ENCODE data around the gene NOS1AP.

- TF ChIP-seq, protein P1, sequence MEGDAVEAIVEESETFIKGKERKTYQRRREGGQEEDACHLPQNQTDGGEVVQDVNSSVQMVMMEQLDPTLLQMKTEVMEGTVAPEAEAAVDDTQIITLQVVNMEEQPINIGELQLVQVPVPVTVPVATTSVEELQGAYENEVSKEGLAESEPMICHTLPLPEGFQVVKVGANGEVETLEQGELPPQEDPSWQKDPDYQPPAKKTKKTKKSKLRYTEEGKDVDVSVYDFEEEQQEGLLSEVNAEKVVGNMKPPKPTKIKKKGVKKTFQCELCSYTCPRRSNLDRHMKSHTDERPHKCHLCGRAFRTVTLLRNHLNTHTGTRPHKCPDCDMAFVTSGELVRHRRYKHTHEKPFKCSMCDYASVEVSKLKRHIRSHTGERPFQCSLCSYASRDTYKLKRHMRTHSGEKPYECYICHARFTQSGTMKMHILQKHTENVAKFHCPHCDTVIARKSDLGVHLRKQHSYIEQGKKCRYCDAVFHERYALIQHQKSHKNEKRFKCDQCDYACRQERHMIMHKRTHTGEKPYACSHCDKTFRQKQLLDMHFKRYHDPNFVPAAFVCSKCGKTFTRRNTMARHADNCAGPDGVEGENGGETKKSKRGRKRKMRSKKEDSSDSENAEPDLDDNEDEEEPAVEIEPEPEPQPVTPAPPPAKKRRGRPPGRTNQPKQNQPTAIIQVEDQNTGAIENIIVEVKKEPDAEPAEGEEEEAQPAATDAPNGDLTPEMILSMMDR (conservative IDR thresholded peaks at IDR 0.05; ENCODE audit: low read length), result no peak
- no peak for TF ChIP-seq EZH2phosphoT487 (IDR thresholded peaks at IDR 0.05; ENCODE audit: borderline replicate concordance, low read depth, low read length)
Measured at GRCh38 chr1:162317621-162318020, 248.1 kb downstream of the NOS1AP start.

Measured in OCI-LY7 (cell line).